Left kidney (tissue), 2 donors: ENCODE measurements around the gene TRPC4. TPM values are rescaled to one million over a fixed set of nuclear protein-coding genes. Genes with fewer than 3 reads are reported as not detected.
"Not testable (repeated sequence)": the region's sequence is repeated elsewhere in the genome, so short reads cannot be mapped to it uniquely, and the experiment has no call there.

Experiments used
- DNase-seq: peaks from one replicate; pipeline ENCODE4 v3.0.0-alpha.2; 2013
- polyA plus RNA-seq: library from polyadenylated mRNA; unstranded; fragments of 120-200 nt; gene quantifications from one replicate; pipeline ENCODE4 v1.2.1, GENCODE V29; 2013; ENCODE audit not compliant: insufficient read length

Gene TRPC4
- polyA plus RNA-seq, 1 donor: 7.9 TPM

- no peak for DNase-seq
These were observed 267.7 kb downstream of the TRPC4 start for GRCh38 chr13:37601648-37602440.

- no peak for DNase-seq
These were observed 270.1 kb downstream of the TRPC4 start for GRCh38 chr13:37599519-37599918.

GRCh38 chr13:37598597-37598996 lies 271.0 kb downstream of the TRPC4 start, which contains the start of gene POSTN:
POSTN (minus strand) TSS chr13:37598768; CDS start chr13:37598726, 42 bp downstream.
- DNase-seq: peak; percentile 55

- no peak for DNase-seq
These were observed 272.0 kb downstream of the TRPC4 start for GRCh38 chr13:37597477-37598025.

GRCh38 chr13:37596805-37597204 lies 272.8 kb downstream of the TRPC4 start:
- DNase-seq: no peak

GRCh38 chr13:37595162-37595561 lies 274.4 kb downstream of the TRPC4 start:
- DNase-seq: no peak

- DNase-seq: no peak
These were observed 275.0 kb downstream of the TRPC4 start for GRCh38 chr13:37594550-37594949.

- DNase-seq: not testable (repeated sequence)
These were observed 280.2 kb downstream of the TRPC4 start for GRCh38 chr13:37589381-37589780.

GRCh38 chr13:37587236-37587635 lies 282.3 kb downstream of the TRPC4 start:
- no peak for DNase-seq
